Suppressor macrophage (primary cell): ENCODE results near the gene DENND4A.
"Not testable (repeated sequence)": the region's sequence is repeated elsewhere in the genome, so short reads cannot be mapped to it uniquely, and the experiment has no call there.

Experiments
- DNase-seq, 4 experiments: peaks; one replicate each; pipeline ENCODE4 v3.0.0-alpha.2; 2020 to 2022

DENND4A gene

DNA sequence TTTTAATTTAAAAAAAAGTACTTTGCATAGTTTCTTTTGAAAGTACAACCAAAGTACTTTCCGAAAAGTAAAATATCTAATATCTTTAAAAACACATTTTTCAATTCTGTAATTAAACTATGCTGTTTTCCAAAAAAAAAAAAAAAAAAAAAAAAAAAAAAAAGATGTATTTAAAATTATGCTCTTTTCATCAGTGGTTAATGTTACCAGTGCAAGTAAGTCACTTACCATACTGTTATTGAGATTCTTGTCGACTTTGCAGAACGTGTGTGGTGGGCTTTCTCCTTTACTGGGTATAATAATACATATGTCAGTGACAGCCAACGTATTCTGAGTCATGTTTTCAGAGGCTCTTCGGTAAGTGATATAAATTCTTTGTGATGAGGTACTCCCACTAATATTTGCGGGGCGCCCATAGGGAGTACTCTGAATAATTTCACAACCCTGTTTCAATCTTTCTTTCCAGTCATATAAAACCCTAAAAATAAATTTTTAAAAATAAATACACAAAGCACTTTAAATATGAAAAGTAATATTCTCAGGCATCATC is 39.9 kb downstream of the DENND4A start:
- DNase-seq = no peak

- DNase-seq = no peak
Observed at GRCh38 chr15:65751431-65751830, 40.7 kb downstream of the DENND4A start.

- DNase-seq = no peak
Observed at GRCh38 chr15:65747265-65747664, 44.8 kb downstream of the DENND4A start.

- no peak for DNase-seq
Observed at GRCh38 chr15:65743637-65744252, 48.3 kb downstream of the DENND4A start.

GRCh38 chr15:65740148-65740547 is 51.9 kb downstream of the DENND4A start:
- peak in 2 of 4 experiments; percentile 6 to 7 for DNase-seq

DNA sequence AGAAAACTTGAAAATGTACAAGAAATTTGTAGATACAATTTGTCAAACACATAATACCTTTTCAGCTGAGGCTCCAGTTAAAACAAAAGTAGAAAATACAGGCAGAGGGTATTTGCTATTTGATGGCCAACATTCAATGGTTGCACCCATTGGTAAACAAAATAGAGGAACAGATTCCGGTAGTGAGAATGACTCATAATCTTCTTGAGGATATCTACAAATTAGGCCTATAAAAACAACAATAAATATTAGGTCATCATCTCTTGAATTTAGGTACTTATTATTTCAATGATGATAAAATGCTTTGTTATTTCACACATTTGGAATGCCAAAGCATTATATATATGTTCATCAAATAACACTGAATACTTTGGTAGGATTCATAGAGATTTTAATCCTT is 53.4 kb downstream of the DENND4A start:
- DNase-seq = peak in 2 of 4 experiments; percentile 43 to 46

- not testable (repeated sequence) for DNase-seq
Observed at GRCh38 chr15:65733599-65733998, 58.5 kb downstream of the DENND4A start.

DNA sequence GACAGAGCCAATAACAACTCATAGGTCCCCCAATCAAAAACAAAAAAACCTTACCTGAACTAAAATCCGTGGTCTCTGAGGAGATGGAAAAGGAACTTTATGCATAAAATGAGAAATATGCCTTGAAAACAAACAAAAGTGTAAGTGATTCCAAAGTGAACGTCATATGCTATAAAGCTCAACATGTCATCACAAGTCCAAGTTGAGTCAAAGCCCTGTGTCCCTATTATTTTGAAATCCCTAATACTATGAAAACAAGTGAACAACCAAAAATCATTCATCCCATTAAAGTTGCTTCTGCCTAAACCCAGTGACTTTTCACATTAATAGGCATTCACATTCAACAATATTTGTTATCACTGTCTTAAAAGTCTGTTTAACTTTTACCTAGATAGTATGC is 59.4 kb downstream of the DENND4A start:
- no peak for DNase-seq

DNA sequence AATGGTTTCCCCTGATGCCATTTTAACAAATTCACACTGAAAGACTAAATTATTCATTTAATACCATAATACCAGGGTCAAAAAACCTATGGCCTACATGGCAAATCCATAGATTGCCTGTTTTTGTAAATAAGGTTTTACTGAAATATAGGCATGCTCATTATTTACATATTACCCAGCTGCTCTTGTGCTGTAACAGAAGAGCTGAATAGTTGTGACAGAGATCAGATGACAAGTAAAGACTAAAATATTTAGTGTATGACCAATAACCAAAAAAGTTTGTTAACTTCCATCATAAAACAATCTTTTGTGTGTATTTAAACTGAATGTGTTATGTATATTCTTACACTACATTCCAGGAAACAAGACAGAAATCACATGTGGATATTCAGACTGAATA is 60.2 kb downstream of the DENND4A start:
- DNase-seq = no peak

DNA sequence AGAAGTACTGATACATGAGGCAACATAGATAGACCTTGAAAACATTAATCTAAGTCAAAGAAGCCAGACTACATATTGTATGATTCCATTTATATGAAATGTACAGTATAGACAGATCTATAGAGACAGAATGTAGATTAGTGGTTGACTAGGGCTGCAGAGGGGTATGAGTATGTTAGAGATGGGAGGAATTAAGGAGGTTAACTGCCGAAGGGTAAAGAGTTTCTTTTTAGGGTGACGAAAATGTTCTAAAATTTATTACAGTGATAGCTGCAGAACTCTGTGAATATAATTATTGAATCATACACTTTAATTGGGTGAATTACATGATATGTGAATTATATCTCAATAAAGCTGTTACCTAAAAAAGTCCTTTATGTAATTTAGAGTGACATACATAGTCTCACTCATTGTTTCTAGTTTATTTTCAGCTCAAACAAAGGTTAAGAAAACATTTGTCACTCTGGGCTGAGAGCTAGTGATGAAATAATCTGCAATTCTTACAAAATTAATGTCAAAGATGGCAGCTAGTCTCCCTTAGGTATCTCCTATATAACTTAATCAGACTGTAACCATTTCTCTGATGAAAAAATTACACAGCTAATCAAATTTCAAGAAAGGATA is 61.4 kb downstream of the DENND4A start:
- peak in 3 of 4 experiments; percentile 5 to 52 (median 47) for DNase-seq

DNA sequence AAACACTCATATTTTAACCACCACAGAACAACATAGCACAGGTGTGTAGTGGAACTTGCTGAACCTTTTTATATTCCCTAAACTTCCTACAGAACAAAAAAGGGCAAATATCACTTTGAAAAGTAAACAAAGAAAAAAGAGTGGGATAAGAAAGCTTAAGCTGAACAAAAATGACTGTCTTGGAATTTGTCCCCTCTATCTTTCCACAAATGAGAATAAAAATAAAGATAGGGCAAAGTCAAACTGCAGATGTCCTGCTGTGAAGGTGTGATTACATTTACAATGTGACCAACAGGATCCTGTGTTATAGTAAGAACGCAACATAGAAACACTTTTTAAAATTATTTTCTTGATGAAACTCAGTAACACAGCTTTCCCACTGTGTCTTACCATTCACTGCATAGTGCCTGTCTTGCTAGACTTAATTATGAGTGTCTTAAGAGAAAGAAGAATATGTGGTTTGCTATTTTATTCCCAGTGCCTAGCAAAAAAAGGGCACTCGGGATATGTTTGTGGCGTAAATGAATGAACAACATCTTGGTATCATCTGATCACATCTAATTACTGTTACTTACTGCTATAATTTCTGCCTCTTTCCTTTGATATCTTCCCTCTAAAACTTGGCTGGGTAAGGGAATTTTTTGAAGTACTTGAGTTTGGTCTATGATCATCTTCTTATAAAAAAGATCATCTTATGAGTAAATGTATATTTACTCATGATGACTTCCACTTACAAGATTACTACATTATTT is 67.5 kb downstream of the DENND4A start:
- no peak for DNase-seq

- no peak for DNase-seq
Observed at GRCh38 chr15:65723876-65724275, 68.2 kb downstream of the DENND4A start.

GRCh38 chr15:65722191-65722590 is 69.9 kb downstream of the DENND4A start:
- DNase-seq = no peak

- DNase-seq = no peak
Observed at GRCh38 chr15:65712415-65712814, 79.7 kb downstream of the DENND4A start.

DNA sequence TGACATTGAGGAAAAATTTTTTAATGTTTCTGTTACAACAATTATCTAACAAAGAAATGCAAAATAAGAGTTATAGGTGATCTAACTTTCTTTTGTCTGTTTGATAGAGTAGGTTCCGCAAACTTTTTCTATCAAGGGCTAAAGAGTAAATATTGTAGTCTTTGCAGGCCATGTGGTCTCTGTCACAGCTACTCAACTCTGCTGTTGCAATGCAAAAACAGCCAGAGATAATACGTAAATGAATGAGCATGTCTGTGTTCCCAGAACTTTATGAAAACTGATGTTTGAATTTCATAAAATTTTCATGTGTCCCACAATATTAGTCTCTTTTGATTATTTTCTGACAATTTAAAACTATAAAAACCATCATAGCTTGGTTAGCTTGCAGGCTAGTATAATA is 97.0 kb downstream of the DENND4A start:
- no peak for DNase-seq

GRCh38 chr15:65690778-65691177 is 101.3 kb downstream of the DENND4A start:
- no peak for DNase-seq

DNA sequence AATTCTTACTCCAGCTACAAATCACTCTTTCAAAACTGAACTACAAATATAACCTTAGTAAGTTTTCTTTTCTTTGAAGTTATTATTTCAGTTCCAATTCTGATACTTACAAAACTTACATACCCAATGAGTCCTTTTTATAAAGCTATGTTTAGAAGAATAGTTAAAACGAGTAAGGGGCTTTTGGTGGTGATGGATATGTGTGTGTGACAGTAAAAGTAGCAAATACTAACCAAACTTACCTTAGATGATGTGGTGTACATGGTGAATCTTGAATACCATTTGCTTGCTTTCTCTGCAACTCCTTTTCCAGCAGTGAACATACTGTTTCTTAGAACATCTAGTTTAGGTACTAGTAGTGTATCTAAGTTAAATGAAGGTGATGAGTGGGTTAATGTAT is 101.9 kb downstream of the DENND4A start:
- no peak for DNase-seq

- DNase-seq = no peak
Observed at GRCh38 chr15:65688462-65688861, 103.6 kb downstream of the DENND4A start.

DNA sequence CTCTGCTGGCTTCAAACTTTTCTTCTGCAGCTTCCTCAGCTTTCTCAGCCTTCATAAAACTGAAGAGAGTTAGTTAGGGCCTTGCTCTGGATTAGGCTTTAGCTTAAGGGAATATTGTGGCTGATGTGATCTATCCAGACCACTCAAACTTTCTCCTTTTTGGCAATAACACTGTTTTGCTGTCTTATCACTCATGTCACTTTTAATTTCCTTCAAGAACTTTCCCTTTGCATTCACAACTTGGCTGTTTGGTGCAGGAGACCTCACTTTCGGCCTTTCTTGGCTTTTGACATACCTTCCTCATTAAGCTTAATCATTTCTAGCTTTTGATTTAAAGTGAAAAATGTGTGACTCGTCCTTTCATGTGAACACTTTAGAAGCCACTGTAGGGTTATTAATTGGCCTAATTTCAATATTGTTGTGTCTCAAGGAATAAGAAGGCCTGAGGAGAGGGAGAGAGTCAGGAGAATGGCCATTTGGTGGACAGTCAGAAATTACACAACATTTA is 109.6 kb downstream of the DENND4A start:
- no peak for DNase-seq

GRCh38 chr15:65680544-65680943 is 111.5 kb downstream of the DENND4A start:
- no peak for DNase-seq

- no peak for DNase-seq
Observed at GRCh38 chr15:65676123-65676522, 116.0 kb downstream of the DENND4A start.

GRCh38 chr15:65675551-65675950 is 116.5 kb downstream of the DENND4A start:
- no peak for DNase-seq

DNA sequence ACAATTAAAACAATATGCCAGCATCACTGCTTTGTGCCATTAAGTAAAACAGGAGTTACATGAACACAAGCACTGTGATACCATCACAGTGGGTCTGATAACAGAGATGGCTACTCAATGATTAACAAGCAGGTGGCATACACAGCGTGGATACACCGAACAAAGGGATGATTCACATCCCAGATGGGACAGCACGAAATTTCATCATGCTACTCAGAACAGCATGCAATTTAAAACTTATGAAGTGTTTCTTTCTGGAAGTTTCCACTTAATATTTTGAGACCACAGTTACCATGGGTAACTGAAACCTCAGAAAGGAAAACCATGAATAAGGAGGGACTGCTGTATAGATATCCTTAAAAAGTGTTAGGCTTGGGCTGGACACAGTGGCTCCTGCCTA is 125.8 kb downstream of the DENND4A start:
- DNase-seq = no peak
